ENCODE data around the gene EMC8.

EMC8 gene

DNA sequence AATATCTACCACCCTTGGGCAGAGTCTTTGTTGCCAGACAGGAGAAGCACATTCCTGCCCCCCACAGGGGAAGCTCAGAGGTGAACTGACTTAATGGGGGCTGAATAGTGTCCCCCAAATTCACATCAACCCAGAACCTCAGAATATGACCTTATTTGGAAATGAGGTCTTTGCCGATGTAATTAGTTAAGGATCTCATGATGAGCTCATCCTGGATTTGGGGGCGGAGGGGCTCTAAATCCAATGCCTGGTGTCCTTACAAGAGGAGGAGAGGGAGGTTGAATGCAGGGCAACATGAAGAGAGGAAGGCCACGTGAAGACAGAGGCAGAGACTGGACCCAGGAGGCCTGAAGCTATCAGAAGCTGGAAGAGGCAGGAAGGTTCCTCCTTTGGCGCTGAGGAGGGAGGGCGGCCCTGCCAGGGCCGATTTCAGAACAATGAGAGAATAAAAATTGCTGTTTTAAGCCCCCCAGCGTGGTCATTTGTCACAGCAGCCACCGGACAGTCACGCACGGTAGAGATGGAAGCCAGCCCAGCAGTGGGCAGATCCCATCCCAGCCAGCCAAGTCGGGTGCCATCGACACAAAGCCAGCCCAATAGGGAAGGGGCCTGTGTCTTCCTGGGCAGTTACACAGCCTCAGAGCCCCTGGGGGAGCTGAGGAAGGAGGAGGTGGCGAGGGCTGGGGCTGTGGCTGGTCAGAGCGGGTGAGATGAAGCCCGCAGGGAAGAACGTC, 69.7 kb downstream of the EMC8 start:
- no peak for DNase-seq (ENCODE audit: low spot score)

DNA sequence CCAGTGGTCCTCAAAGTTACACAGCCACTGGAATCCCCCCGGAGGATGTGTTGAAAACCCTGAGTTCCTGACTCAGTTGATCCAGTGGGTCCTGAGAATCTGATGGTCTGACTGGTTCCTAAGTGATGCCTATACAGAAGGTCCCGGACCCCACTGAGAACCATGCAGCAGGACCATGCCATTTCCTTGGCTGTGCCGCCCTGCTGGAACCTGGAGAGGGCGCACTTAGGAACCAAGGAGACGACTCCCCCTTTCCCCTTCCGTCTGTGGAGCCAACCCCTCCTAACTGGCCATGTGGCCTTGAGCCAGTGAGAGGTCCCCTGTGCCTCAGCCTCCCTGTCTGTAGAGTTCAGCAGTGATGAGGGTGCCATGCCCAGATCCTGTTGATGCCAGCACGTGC, 70.5 kb downstream of the EMC8 start:
- DNase-seq (ENCODE audit: low spot score) = peak; percentile 24
